CD4-positive, alpha-beta T cell (primary cell): ENCODE results near the gene USP16. TPM values are rescaled to one million over a fixed set of nuclear protein-coding genes. Genes with fewer than 3 reads are reported as not detected.
A peak's percentile ranks its signal among the peaks of the same experiment; 100 is the strongest.

Experiments used
- ATAC-seq: fragments of 200-7000 bp; cut with Tn5 transposase; one replicate; pipeline ENCODE4 v1.10.0; 2022; ENCODE audit warnings: mild to moderate bottlenecking; ENCODE audit not compliant: poor library complexity
- CTCF ChIA-PET: fragments of 350-600 bp; sonication (Branson Sonifier 250); formaldehyde crosslinking; loops from one replicate; lab custom pipeline; 2021; ENCODE audit warnings: antibody characterized with exemption, inconsistent platforms; lab: Charles Lee
- POLR2A ChIA-PET: fragments of 350-600 bp; sonication (Branson Sonifier 250); formaldehyde crosslinking; loops from one replicate; lab custom pipeline; 2021; ENCODE audit warnings: antibody characterized with exemption, inconsistent platforms; lab: Charles Lee
- DNase-seq, 14 experiments: peaks; one replicate each; pipeline ENCODE4 v3.0.0-alpha.2; 2013 to 2020; ENCODE audit warnings: mixed read lengths in 2 of 14
- H3K27ac ChIP-seq, 2 donors: one replicate each; pipeline versions ENCODE4 v1.5.1 to v1.7.0; 2013; ENCODE audit warnings: low read length in 2 of 2, low read depth in 1 of 2, mild to moderate bottlenecking in 1 of 2
- H3K27me3 ChIP-seq, 2 experiments: 1 replicate in 1 of 2; 2 replicates in 1 of 2; pipeline versions ENCODE4 v1.6.1 to v1.7.0; 2013; ENCODE audit warnings: low read length in 2 of 2, control low read depth in 1 of 2, mild to moderate bottlenecking in 1 of 2, moderate library complexity in 1 of 2; ENCODE audit not compliant: insufficient read depth in 2 of 2, control insufficient read depth in 1 of 2
- H3K36me3 ChIP-seq: one replicate; pipeline ENCODE4 v1.6.1; 2013; ENCODE audit warnings: low read length, control low read depth; ENCODE audit not compliant: insufficient read depth
- H3K4me1 ChIP-seq: one replicate; pipeline ENCODE4 v1.6.1; 2013; ENCODE audit warnings: low read length, control low read depth; ENCODE audit not compliant: insufficient read depth
- H3K4me3 ChIP-seq: one replicate; pipeline ENCODE4 v1.5.1; 2013; ENCODE audit warnings: mild to moderate bottlenecking, low read length, moderate library complexity
- H3K9me3 ChIP-seq, 2 experiments: 1 replicate in 1 of 2; 2 replicates in 1 of 2; pipeline versions ENCODE4 v1.6.1 to v1.7.0; 2013; ENCODE audit warnings: low read length in 2 of 2, mild to moderate bottlenecking in 2 of 2, control low read depth in 1 of 2, moderate library complexity in 1 of 2; ENCODE audit not compliant: control insufficient read depth in 1 of 2, insufficient read depth in 1 of 2
- H3K27ac Mint-ChIP-seq: one replicate; pipeline ENCODE4 v1.8.0; 2020; ENCODE audit warnings: mixed read lengths
- H3K27me3 Mint-ChIP-seq: one replicate; pipeline ENCODE4 v1.8.0; 2021; ENCODE audit warnings: mixed read lengths
- H3K36me3 Mint-ChIP-seq: one replicate; pipeline ENCODE4 v1.8.0; 2021; ENCODE audit warnings: low read depth, mixed read lengths
- H3K4me1 Mint-ChIP-seq: one replicate; pipeline ENCODE4 v1.8.0; 2021; ENCODE audit warnings: low read depth, mixed read lengths
- H3K4me3 Mint-ChIP-seq: one replicate; pipeline ENCODE4 v1.8.0; 2020; ENCODE audit warnings: mild to moderate bottlenecking, mixed read lengths
- H3K9me3 Mint-ChIP-seq: one replicate; pipeline ENCODE4 v1.8.0; 2020; ENCODE audit warnings: mixed read lengths
- intact Hi-C, 2 experiments: fragments of 100-400 bp; cut with DNase I in 1 of 2; cut with micrococcal nuclease in 1 of 2; formaldehyde crosslinking; loops; one replicate each; pipeline versions ENCODE4 v1.15.1 to v1.9.0; 2023 to 2025; cut with DNase I, micrococcal nuclease
- total RNA-seq, 174 experiments: library from RNA in 2 of 174; stranded (reverse) in 2 of 174; gene quantifications; one replicate each; pipeline ENCODE4 v1.2.3 and lab custom pipeline; 2021 to 2026
- TF ChIP-seq, protein P1 (sequence below): fragments of 200-600 bp; IDR thresholded peaks from one replicate; pipeline ENCODE4 v1.8.0; 2022; ENCODE audit warnings: antibody characterized with exemption, mild to moderate bottlenecking

Gene USP16
- total RNA-seq, 2 experiments from 2014 or later: 79.7 to 81.7 TPM

DNA sequence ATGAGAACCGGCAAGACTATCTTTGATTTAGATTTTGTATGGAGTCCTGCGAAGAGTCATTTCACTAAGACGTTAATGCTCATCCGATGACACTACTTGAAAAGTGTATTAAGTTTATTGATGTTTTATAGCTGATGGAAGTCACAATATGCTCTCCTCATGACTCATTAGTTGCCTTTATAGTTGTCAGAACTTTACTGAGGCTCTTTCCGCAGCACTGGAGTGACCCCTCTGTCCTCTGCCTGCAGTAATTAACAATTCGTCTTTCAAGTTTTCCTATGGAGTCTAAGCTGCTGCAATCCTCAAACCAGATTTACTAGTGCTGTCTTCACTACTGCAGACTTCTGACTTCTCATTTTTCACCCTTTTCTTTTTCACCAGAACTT is 853 bp downstream of the USP16 start:
- H3K9me3 ChIP-seq: no peaks in the 10 kb centered on the region
- Mint-ChIP-seq H3K27ac (peak overlapping the region; percentile 99), H3K27me3 (no peaks in the 10 kb centered on the region), H3K9me3 (no peaks in the 10 kb centered on the region), H3K4me1 (peaks cover 60% of the 10 kb centered on the region), H3K4me3 (peak overlapping the region; percentile 97), H3K36me3 (peaks cover 45% of the 10 kb centered on the region)
- peak overlapping the region; percentile 97 for H3K27ac ChIP-seq
- ATAC-seq (no peak), DNase-seq (peak in 4 of 14 experiments; percentile 15 to 53 (median 48))
- H3K4me1 ChIP-seq: peaks cover 41% of the 10 kb centered on the region
- peak overlapping the region; percentile 78 for H3K4me3 ChIP-seq
- CTCF ChIA-PET: interaction anchor here (0.6 to 2.7 kb wide), 11 partner anchors 13 to 280 kb away, joined by 3 to 23 read pairs (median 3); partner anchors contain the start of gene LTN1
- H3K27me3 ChIP-seq: no peaks in the 10 kb centered on the region
- peaks cover 19% of the 10 kb centered on the region for H3K36me3 ChIP-seq
- intact Hi-C loops: loop anchor here in 1 of 2 experiments (1.0 kb wide), 1 partner anchor 33 kb away; the partner anchor contains the start of gene LTN1
- TF ChIP-seq, protein P1, sequence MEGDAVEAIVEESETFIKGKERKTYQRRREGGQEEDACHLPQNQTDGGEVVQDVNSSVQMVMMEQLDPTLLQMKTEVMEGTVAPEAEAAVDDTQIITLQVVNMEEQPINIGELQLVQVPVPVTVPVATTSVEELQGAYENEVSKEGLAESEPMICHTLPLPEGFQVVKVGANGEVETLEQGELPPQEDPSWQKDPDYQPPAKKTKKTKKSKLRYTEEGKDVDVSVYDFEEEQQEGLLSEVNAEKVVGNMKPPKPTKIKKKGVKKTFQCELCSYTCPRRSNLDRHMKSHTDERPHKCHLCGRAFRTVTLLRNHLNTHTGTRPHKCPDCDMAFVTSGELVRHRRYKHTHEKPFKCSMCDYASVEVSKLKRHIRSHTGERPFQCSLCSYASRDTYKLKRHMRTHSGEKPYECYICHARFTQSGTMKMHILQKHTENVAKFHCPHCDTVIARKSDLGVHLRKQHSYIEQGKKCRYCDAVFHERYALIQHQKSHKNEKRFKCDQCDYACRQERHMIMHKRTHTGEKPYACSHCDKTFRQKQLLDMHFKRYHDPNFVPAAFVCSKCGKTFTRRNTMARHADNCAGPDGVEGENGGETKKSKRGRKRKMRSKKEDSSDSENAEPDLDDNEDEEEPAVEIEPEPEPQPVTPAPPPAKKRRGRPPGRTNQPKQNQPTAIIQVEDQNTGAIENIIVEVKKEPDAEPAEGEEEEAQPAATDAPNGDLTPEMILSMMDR: no peak
- POLR2A ChIA-PET: interaction anchor here (0.8 to 14.8 kb wide), 21 partner anchors 8 to 351 kb away, joined by 3 to 479 read pairs (median 7); partner anchors contain the start of genes BACH1, CCT8 and LTN1

DNA sequence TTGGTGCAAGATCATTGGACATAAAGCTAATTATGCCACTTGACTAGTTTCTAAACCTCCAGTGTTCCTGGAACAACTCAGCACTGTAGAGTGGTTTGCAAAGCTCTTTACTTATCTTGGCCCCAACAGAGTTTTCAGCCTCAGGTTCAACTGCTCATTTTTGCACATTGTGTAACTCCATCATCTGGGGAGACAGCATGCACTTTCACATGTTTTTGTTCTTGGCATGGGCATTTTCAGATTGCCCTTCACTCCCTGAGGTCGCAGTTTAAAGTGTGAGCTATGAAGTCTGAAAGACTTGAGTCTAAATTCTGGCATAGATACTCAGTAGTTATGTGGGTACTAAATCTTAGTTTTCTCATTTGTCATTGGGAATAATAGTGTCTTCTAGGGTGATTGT is 5.1 kb downstream of the USP16 start:
- H3K36me3 ChIP-seq: peaks cover 58% of the 10 kb centered on the region
- DNase-seq: no peak
- no peak overlapping the region for H3K4me3 ChIP-seq
- peaks cover 15% of the 10 kb centered on the region for H3K4me1 ChIP-seq
- ChIA-PET POLR2A (interaction anchor here (2.3 to 14.8 kb wide), 2 partner anchors 26 to 37 kb away, joined by 6 to 479 read pairs; partner anchors contain the start of gene LTN1), CTCF (no interaction called here)
- Mint-ChIP-seq H3K4me3 (no peak overlapping the region), H3K4me1 (peaks cover 63% of the 10 kb centered on the region), H3K9me3 (no peaks in the 10 kb centered on the region), H3K36me3 (peaks cover 80% of the 10 kb centered on the region), H3K27me3 (no peaks in the 10 kb centered on the region), H3K27ac (no peak overlapping the region)
- no peak for ATAC-seq
- no peaks in the 10 kb centered on the region for H3K9me3 ChIP-seq
- no peak overlapping the region for H3K27ac ChIP-seq
- intact Hi-C loops: no loop called here
- TF ChIP-seq, protein P1: no peak
- no peaks in the 10 kb centered on the region for H3K27me3 ChIP-seq

DNA sequence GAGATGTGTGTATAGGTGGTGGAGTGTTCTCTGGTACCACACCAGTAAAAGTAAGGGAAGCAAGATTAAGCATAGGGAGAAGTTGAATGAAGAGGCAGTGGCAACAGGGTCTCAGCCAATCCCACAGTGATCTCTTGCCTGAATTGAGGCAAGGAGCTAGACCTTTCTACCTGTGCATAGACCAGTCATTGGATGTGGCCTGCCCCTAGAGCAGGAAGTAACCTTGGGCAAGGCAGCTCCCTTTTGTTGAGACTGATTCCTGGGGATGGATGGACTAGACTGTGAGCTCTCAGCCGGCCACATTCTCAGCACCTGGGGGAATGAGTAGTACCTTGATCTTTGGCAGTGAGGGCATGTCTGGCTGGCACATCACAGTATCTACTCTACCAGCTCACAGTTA is 6.4 kb downstream of the USP16 start:
- H3K4me1 Mint-ChIP-seq: peaks cover 49% of the 10 kb centered on the region
- Histone ChIP-seq H3K36me3 (peaks cover 70% of the 10 kb centered on the region), H3K9me3 (no peaks in the 10 kb centered on the region), H3K27ac (no peak overlapping the region), H3K4me3 (no peak overlapping the region), H3K27me3 (no peaks in the 10 kb centered on the region), H3K4me1 (peaks cover 7% of the 10 kb centered on the region)
- DNase-seq (no peak), ATAC-seq (no peak)
- no peaks in the 10 kb centered on the region for H3K9me3 Mint-ChIP-seq
- no peaks in the 10 kb centered on the region for H3K27me3 Mint-ChIP-seq
- no peak overlapping the region for H3K27ac Mint-ChIP-seq
- peaks cover 74% of the 10 kb centered on the region for H3K36me3 Mint-ChIP-seq
- CTCF ChIA-PET: no interaction called here
- no peak overlapping the region for H3K4me3 Mint-ChIP-seq
- TF ChIP-seq, protein P1: no peak
- POLR2A ChIA-PET: interaction anchor here (14.8 kb wide), 1 partner anchor 28 kb away, joined by 479 read pairs; no protein-coding TSS in a partner anchor
- intact Hi-C loops: no loop called here
